Motor neuron (in vitro differentiated cells): Measurements from ENCODE around the gene LEFTY1. TPM values are rescaled to one million over a fixed set of nuclear protein-coding genes. Genes with fewer than 3 reads are reported as not detected.

Experiments
- ATAC-seq, 8 experiments: fragments of 200-7000 bp; cut with Tn5 transposase; replicated peaks in 6 of 8; 2 replicates each; pipeline ENCODE4 v1.8.0; 2021; ENCODE audit warnings: mild to moderate bottlenecking in 8 of 8, moderate library complexity in 8 of 8
- H3K27ac ChIP-seq, 2 donors: fragments of 250-450 bp; sonication (Bioruptor Pico); 2 replicates each; pipeline ENCODE4 v1.9.0; 2021; ENCODE audit warnings: antibody characterized with exemption in 2 of 2, mild to moderate bottlenecking in 2 of 2, moderate library complexity in 1 of 2
- H3K4me1 ChIP-seq, 2 donors: fragments of 250-450 bp; sonication (Bioruptor Pico); replicated peaks in 1 of 2; 2 replicates each; pipeline ENCODE4 v1.6.1; 2021; ENCODE audit warnings: antibody characterized with exemption in 2 of 2, mild to moderate bottlenecking in 2 of 2, moderate library complexity in 1 of 2
- H3K4me3 ChIP-seq, 5 donors: fragments of 250-450 bp; sonication (Bioruptor Pico); 2 replicates each; pipeline ENCODE4 v1.9.0; 2021; ENCODE audit warnings: antibody characterized with exemption in 5 of 5, mild to moderate bottlenecking in 5 of 5, moderate library complexity in 4 of 5
- WGBS, 10 experiments: fragments of 450-650 bp; shearing (Covaris generic); methylation state at CpG; one replicate each; pipeline ENCODE4 v1.0.0; 2022; 5-methylcytosine and 5-hydroxymethylcytosine counted together
- in situ Hi-C, 9 experiments: fragments of 400-800 bp; cut with MboI; loops; one replicate each; pipeline ENCODE4 v1.15.0; 2021; ENCODE audit warnings: low sequenced_read_pairs in 9 of 9, low pct_unique_long_range_greater_than_20kb in 2 of 9; ENCODE audit not compliant: unreplicated experiment in 9 of 9
- total RNA-seq, 8 experiments: library from RNA; unstranded; fragments of 300-600 nt; gene quantifications; 2 replicates each; pipeline versions ENCODE4 v1.2.3 to v1.2.4, GENCODE V29; 2022

Gene LEFTY1
- total RNA-seq, 8 experiments from 2014 or later, result 0.31 to 1.4 (median 0.83) TPM; not detected in 2

DNA sequence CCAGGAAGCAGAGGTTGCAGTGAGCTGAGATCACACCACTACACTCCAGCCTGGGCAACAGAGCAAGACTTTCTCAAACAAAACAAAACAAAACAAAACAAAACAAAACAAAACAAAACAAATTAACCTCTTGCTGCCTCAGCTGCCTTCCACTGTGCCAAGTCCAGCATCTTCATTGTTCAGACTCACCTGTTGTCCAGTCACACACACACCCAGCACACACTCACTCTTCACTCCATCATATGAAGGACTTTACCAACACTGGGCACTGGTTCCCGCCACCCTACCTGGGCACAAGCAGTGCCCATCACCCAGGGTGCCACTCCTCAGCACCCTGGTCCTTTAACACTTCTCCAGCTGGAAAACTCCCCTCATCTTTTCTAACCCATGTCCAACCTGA, 20.5 kb upstream of the LEFTY1 start:
- 86 to 100% (median 100%) methylated on average over 1 of the region's 1 CpG; no CpG with 5 or more reads in 7 of the 10 experiments for WGBS, 10 experiments
- H3K4me3 ChIP-seq, result no peak overlapping the region
- no peak for ATAC-seq
- in situ Hi-C loops, result no loop called here
- H3K4me1 ChIP-seq, result peaks cover 3 to 4% of the 10 kb centered on the region in 2 donors
- H3K27ac ChIP-seq, result no peak overlapping the region

DNA sequence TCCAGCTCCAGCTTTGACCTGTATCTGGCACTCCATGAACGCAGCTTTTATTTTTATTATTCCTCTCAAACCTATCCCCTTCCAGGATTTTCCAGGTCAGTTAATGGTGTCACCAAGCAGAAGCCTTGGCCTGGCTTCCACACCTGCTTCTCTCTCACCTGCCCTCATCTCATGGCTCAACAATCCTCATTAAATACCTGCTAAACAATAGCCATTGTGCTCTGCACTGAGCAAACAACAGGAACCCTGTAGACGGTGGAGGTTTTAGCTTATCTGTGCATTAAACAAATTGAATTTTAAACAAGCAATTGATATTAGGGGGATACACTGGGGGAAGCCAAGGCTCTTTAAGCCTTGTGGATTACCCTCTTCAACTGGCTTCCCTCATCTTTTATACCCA, 19.8 kb upstream of the LEFTY1 start:
- 17 to 100% (median 70%) methylated on average over 1 to 2 of the region's 2 CpGs; no CpG with 5 or more reads in 3 of the 10 experiments for WGBS, 10 experiments
- H3K4me3 ChIP-seq, result no peak overlapping the region
- in situ Hi-C loops, result no loop called here
- no peak for ATAC-seq
- H3K4me1 ChIP-seq, result no peaks in the 10 kb centered on the region
- no peak overlapping the region for H3K27ac ChIP-seq

DNA sequence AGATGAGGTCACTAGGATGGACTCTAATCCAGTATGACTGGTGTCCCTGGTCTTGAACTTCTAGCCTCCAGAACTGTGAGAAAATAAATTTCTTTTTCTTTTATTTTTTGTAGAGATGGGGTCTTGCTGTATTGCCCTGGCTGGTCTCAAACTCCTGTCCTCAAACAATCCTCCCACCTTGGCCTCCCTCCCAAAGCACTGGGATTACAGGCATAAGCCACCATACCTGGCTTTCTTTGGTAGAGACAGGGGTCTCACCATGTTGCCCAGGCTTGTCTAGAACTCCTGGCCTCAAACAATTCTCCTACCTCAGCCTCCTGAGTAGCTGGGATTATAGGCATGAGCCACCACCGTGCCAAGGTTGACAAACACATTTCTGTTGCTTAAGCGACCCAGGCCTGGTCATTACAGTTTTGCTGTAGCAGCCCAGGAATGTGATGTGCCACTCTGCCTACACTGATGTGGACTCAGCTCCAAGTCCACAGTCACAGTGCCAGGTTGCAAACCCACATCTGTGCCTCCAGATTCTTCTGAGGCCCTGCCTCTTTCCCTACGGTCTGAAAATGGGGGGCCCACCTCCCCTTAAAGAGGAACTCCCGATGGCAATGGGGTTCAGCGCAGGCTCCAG, 19.2 kb upstream of the LEFTY1 start:
- WGBS, 10 experiments, result 33 to 91% (median 67%) methylated on average over 1 to 5 of the region's 5 CpGs; no CpG with 5 or more reads in 4 of the 10 experiments
- Histone ChIP-seq H3K27ac (no peak overlapping the region), H3K4me1 (no peaks in the 10 kb centered on the region), H3K4me3 (no peak overlapping the region)
- in situ Hi-C loops, result no loop called here
- ATAC-seq, result no peak

DNA sequence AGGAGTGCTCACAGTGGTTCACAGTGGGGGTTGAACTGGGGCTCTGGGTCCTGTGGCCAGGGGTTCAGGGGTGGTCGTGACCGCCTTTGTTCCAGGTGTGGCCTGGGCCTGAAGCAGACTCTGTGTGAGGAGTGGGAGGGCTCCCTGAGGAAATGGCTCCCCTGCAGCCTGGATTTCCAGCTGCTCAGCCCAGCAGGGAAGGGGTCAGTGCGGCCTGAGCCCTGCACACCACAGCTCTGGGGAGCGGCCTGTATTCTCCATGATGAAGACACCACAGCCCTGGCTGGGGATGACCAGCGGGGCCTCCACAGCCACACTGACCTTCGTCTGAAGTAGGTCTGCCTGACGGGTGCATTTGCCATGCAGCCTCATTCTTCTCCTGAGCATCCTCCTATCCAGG, 18.4 kb upstream of the LEFTY1 start:
- Histone ChIP-seq H3K4me1 (no peaks in the 10 kb centered on the region), H3K4me3 (no peak overlapping the region), H3K27ac (no peak overlapping the region)
- ATAC-seq, result no peak
- WGBS, 10 experiments, result 97% methylated on average over 6 of the region's 7 CpGs; no CpG with 5 or more reads in 9 of the 10 experiments
- in situ Hi-C loops, result no loop called here

DNA sequence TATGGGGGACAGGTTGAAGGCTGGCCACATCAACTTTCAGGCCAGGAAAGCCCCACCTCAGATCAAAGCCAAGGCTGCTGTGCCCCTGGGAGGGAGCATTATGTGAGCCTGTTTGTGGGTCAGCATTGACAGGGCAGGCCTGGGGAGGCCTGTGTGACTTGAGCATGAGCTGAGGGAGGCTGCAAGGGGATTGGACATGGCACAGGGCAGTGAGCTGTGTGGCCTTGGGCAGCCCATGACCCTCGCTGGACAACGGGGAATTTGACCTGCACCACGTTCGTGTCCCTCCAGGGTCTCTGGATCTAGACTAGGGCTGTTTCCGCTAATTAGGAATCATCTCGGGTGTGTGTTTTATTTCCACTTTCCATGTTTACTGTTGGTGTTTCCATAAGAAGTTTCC, 17.5 kb upstream of the LEFTY1 start:
- Histone ChIP-seq H3K4me1 (no peaks in the 10 kb centered on the region), H3K27ac (no peak overlapping the region), H3K4me3 (no peak overlapping the region)
- in situ Hi-C loops, result no loop called here
- ATAC-seq, result no peak
- WGBS, 10 experiments, result 69 to 100% (median 98%) methylated on average over 1 to 6 of the region's 6 CpGs; no CpG with 5 or more reads in 6 of the 10 experiments

DNA sequence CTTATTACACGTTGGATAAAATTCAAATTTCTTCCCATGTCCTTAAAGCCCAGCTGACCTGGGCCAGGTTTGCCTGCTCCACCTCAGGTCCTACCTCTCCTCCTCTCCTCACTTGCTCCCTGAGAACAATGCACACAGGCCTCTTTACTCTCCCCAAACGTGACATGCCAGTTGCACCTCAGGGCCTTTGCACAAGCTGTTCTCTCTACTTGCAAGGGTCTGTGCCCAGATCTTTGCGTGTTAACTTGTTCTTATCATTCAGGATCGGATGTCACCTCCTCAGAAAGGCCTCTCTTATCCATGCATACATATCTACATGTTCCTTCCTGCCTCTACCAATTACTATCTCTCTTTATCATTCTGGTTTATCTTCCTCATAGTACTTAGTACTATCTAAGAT, 14.7 kb upstream of the LEFTY1 start:
- peaks cover 6 to 10% of the 10 kb centered on the region in 2 donors for H3K4me1 ChIP-seq
- H3K27ac ChIP-seq, result no peak overlapping the region
- no peak for ATAC-seq
- 50 to 100% (median 88%) methylated on average over 2 to 4 of the region's 4 CpGs for WGBS, 10 experiments
- no peak overlapping the region for H3K4me3 ChIP-seq
- in situ Hi-C loops, result no loop called here

DNA sequence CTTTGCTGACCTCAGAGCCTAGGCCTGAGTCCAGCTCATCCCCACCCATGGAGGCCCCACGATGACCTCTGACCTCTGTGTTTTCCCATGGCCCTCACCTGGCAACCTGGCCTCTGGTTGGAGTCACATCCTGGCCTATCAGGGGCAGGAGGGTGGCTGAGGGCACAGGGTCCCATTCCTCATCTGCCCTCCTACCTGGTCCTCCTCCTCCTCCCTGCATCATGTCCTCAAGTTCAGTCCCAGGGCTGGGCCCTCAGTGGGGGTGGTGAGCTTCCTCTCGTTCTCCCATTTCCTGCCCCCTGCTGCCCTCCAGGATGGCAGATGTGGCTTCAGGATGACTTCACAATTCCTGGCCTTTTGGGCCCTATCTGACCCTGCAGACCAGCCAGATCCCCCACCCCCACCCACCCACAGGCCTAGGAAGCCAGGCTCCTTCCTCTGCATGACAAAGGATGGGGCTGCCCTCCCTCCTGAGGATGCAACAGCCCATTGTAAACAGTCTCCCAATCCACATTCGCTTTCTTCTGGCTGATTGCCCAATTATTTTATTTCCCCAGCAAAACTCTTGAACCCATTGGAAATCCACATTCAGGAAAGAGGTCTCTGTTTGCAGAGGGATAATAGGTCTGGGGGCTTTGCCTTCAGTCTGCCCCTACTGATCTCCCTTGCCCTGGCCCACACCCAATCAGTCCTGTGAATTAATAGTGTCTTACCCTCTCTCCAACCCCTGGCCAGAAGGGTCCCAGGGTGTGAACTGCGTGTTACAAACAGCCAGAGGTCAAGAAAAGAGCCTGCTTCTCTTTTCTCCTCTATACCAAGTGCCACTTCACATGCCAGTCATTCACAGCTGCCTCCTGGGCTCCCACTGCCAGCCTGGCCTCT, 10.3 kb upstream of the LEFTY1 start:
- peak in 3 of 8 experiments; percentile 78 to 92 (median 88) for ATAC-seq
- 0 to 86% (median 5%) methylated on average over 1 to 3 of the region's 4 CpGs; no CpG with 5 or more reads in 4 of the 10 experiments for WGBS, 10 experiments
- Histone ChIP-seq H3K27ac (peak overlapping the region; percentile 13 to 62), H3K4me1 (peaks cover 10 to 15% of the 10 kb centered on the region in 2 donors), H3K4me3 (no peak overlapping the region)
- in situ Hi-C loops, result no loop called here

DNA sequence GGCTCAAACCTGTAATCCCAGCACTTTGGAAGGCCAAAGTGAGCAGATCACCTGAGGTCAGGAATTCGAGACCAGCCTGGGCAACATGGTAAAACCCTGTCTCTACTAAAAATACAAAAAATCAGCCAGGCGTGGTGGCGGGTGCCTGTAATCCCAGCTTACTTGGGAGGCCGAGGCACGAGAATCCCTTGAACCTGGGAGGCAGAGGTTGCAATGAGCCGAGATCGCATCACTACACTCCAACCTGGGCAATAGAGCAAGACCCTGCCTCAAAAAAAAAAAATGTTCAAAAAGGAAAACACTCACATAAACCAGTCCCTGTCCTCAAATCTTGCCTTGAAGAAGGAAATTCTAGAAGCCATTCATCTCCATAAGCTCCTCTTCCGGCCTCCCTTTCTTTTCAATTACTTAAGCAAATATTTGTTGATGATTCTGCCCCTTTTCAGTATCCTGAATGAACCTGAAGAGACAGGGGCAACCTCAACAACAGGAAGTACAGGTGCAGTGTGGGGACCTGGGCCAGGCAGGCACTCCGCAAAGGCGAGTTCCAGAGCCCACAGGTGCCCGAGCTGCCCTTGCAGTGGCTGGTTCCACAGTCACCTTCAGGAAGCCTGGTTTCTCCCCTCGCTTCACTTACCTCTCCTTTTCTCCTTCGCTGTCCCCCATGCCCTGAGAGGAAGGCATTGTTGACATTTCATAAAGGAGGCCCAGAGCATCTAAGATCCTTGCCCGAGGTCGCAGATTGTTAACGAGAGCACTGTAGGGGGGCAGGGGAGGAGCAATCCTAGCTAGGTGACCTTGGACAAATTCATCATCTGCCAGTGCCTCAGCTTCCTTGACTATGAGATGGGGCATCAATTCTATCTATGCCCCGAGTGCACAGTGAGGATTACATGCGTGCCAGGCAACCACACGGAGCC, 8.9 kb upstream of the LEFTY1 start:
- 48 to 100% (median 80%) methylated on average over 1 to 18 of the region's 19 CpGs; no CpG with 5 or more reads in 2 of the 10 experiments for WGBS, 10 experiments

DNA sequence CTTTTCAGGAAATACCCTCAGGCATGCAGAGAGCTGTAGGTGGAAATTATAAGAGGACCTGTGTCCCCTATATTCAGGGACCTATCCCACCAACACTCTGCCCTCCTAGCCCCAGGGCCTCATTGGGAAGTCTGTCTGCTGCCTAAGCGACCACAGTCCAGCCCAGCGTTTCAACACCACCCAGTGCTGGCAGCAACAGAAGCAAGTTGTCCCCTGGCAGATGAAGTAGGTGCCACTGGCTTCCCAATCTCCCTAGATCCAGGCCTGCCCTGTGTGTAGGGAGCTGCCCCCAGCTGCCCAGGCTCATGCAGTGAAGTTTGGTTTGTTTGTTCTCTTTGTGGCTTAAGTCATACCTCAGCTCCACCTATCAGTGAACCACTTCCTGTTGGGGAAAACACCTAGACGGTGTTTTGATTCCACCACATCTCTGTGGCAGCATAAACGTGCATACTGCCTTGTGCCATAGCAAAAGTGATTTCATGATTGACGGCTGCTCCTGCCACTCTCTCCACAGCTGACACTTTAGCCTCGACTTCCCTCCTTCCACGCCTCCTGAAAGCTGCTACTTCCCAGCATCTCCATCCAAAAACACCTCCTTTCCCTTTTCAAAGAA, 8.1 kb upstream of the LEFTY1 start:
- in situ Hi-C loops, result no loop called here
- peaks cover 10 to 15% of the 10 kb centered on the region in 2 donors for H3K4me1 ChIP-seq
- H3K4me3 ChIP-seq, result no peak overlapping the region
- peak in 2 of 8 experiments; percentile 32 to 38 for ATAC-seq
- no peak overlapping the region for H3K27ac ChIP-seq
- WGBS, 10 experiments, result 20 to 93% (median 69%) methylated on average over 2 to 6 of the region's 7 CpGs; no CpG with 5 or more reads in 3 of the 10 experiments

More for the DNA sequence above, 8.9 kb upstream of the LEFTY1 start:
- in situ Hi-C loops, result no loop called here
- Histone ChIP-seq H3K4me1 (peaks cover 10 to 15% of the 10 kb centered on the region in 2 donors), H3K4me3 (no peak overlapping the region), H3K27ac (no peak overlapping the region)
- no peak for ATAC-seq

DNA sequence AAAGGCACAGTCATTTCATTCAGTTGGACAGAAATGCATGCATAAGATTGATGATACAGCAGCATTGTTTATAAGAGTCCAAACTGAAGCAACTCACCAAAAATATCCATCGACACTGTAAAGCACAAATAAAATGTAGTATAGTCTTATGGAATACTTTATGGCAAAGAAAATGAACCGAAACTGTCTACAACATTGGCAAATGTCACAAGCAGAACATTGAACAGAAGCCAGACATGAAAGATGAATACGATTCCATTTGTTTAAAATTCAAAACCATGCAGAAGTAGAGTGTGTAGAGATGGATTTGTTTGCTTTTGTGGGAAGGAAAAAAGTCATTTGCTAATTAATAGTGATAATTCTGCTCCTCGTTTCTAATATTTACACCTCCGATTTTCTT, 7.5 kb upstream of the LEFTY1 start:
- in situ Hi-C loops, result no loop called here
- 55 to 96% (median 86%) methylated on average over 3 to 5 of the region's 5 CpGs for WGBS, 10 experiments
- no peak overlapping the region for H3K27ac ChIP-seq
- no peak overlapping the region for H3K4me3 ChIP-seq
- peak in 1 of 8 experiments; percentile 23 for ATAC-seq
- H3K4me1 ChIP-seq, result peaks cover 10 to 15% of the 10 kb centered on the region in 2 donors

DNA sequence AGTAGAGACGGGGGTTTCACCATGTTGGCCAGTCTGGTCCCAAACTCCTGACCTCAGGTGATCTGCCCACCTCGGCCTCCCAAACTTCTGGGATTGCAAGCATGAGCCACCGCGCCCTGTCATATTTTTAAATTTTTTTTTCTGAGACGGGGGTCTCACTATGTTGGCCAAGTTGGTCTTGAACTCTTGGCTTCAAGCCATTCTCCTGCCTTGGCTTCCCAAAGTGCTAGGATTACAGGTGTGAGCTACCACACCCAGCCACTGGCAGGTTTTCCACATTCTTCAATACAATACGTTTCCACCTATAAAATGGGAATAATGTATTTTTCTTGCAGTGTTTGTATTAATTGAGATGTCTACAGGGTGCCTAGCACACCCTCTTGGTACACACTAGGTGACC, 3.4 kb upstream of the LEFTY1 start:
- Histone ChIP-seq H3K27ac (no peak overlapping the region), H3K4me3 (no peak overlapping the region), H3K4me1 (peaks cover 8 to 16% of the 10 kb centered on the region in 2 donors)
- in situ Hi-C loops, result no loop called here
- no peak for ATAC-seq
- 50 to 100% (median 78%) methylated on average over 1 to 6 of the region's 6 CpGs; no CpG with 5 or more reads in 1 of the 10 experiments for WGBS, 10 experiments

DNA sequence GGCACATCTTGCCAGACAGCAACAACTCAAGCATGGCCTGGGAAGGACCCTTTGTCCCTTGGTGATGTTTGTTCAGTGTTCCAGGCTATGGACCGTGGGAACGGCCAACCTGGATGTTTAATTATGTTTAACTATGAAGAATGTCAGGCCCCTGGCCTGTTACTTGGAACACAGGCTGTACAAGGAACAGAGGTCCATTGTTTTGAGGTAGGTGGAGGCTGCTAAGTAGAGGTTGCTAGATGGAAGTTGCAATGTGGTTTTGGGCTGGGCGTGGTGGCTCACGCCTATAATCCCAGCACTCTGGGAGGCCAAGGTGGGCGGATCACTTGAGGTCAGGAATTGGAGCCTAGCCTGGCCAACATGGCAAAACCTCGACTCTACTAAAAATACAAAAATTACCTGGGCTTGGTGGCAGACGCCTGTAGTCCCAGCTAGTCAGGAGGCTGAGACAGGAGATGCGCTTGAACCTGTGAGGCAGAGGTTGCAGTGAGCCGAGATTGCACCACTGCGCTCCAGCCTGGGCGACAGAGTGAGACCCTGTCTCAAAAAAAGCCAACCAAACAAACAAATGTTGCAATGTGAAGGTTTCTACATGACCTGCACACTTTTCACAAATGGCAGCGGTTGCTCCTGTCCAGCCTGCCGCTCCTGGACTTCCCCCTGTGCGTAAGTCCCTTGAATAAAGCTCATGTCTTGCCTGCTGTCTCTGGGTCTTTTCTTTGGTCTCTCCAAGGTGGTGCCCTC, 2.5 kb upstream of the LEFTY1 start:
- in situ Hi-C loops, result no loop called here
- Histone ChIP-seq H3K27ac (no peak overlapping the region), H3K4me3 (no peak overlapping the region), H3K4me1 (peaks cover 8 to 21% of the 10 kb centered on the region in 2 donors)
- ATAC-seq, result no peak
- WGBS, 10 experiments, result 87 to 100% (median 93%) methylated on average over 1 to 13 of the region's 14 CpGs; no CpG with 5 or more reads in 3 of the 10 experiments
